Neural progenitor cell (in vitro differentiated cells): Measurements from ENCODE around the gene PPP1R9B.

Experiments used
- CTCF ChIP-seq: fragments of 200-600 bp; sonication (generic); IDR thresholded peaks from 2 replicates; pipeline ENCODE4 v1.5.1; 2017; ENCODE audit warnings: antibody characterized with exemption, mild to moderate bottlenecking
- EZH2 ChIP-seq: fragments of 200-600 bp; sonication (generic); IDR thresholded peaks from 2 replicates; pipeline ENCODE4 v1.6.1; 2017; ENCODE audit warnings: antibody characterized with exemption, mild to moderate bottlenecking, moderate library complexity

- TF ChIP-seq CTCF (no peak), EZH2 (no peak)
Measured at GRCh38 chr17:50094753-50095619, 55.5 kb downstream of the PPP1R9B start, which contains the start of gene PDK2.
